PC-3 (cell line): Measurements from ENCODE around the gene WNT1. TPM values are rescaled to one million over a fixed set of nuclear protein-coding genes. Genes with fewer than 3 reads are reported as not detected.

ENCODE experiments used
- ATAC-seq: fragments of 200-7000 bp; cut with Tn5 transposase; 2 replicates; pipeline ENCODE4 v1.9.1; 2020; ENCODE audit warnings: mild to moderate bottlenecking, moderate library complexity
- Bru-seq: library from RNA; stranded (reverse); fragments of 400-500 nt; gene quantifications from one replicate; lab custom pipeline; 2021; lab: Mats Ljungman, UMichigan
- BruChase-seq, 2 experiments: library from RNA; stranded (reverse); fragments of 400-500 nt; gene quantifications; one replicate each; lab custom pipeline; 2021; lab: Mats Ljungman, UMichigan
- BruUV-seq: library from RNA; stranded (reverse); fragments of 400-500 nt; replicated peaks from 2 replicates; lab custom pipeline; 2021; lab: Mats Ljungman, UMichigan
- CTCF ChIA-PET: fragments of 300-600 bp; sonication (Branson Sonifier 250); formaldehyde crosslinking; loops from one replicate; lab custom pipeline; 2022; ENCODE audit warnings: antibody characterized with exemption; lab: Charles Lee
- POLR2A ChIA-PET: fragments of 300-600 bp; sonication (Branson Sonifier 250); formaldehyde crosslinking; loops from one replicate; lab custom pipeline; 2022; ENCODE audit warnings: antibody characterized with exemption; ENCODE audit not compliant: unreplicated experiment; lab: Charles Lee
- DNase-seq: peaks from one replicate; pipeline ENCODE4 v3.0.0-alpha.2; 2015
- H2AFZ ChIP-seq: fragments of 300-600 bp; sonication (generic); 2 replicates; pipeline ENCODE4 v1.6.0; 2016; ENCODE audit warnings: antibody characterized with exemption, low read length
- H3F3A ChIP-seq: fragments of 300-600 bp; sonication (generic); one replicate; pipeline ENCODE4 v1.6.0; 2017; ENCODE audit warnings: antibody characterized with exemption, low read length, control low read depth, mild to moderate bottlenecking; ENCODE audit not compliant: unreplicated experiment
- H3K27ac ChIP-seq: fragments of 300-600 bp; sonication (generic); 2 replicates; pipeline ENCODE4 v1.5.1; 2016; ENCODE audit warnings: mild to moderate bottlenecking, low read length
- H3K27me3 ChIP-seq: fragments of 300-600 bp; sonication (generic); 2 replicates; pipeline ENCODE4 v1.6.1; 2016; ENCODE audit warnings: low read length, mixed read lengths
- H3K36me3 ChIP-seq: fragments of 300-600 bp; sonication (generic); 2 replicates; pipeline ENCODE4 v1.6.1; 2016; ENCODE audit warnings: low read depth, mixed run types, low read length, mixed read lengths
- H3K4me1 ChIP-seq: fragments of 300-600 bp; sonication (generic); 2 replicates; pipeline ENCODE4 v1.5.1; 2016; ENCODE audit warnings: low read length; ENCODE audit not compliant: insufficient read depth
- H3K4me2 ChIP-seq: fragments of 300-600 bp; sonication (generic); 2 replicates; pipeline ENCODE4 v1.6.0; 2016; ENCODE audit warnings: low read length
- H3K4me3 ChIP-seq: fragments of 300-600 bp; sonication (generic); 2 replicates; pipeline ENCODE4 v1.5.1; 2016; ENCODE audit warnings: mild to moderate bottlenecking, low read length, mixed read lengths
- H3K79me2 ChIP-seq: fragments of 300-600 bp; sonication (generic); 2 replicates; pipeline ENCODE4 v1.6.1; 2017; ENCODE audit warnings: low read length, mixed read lengths
- H3K9ac ChIP-seq: fragments of 300-600 bp; sonication (generic); 2 replicates; pipeline ENCODE4 v1.6.0; 2016; ENCODE audit warnings: mild to moderate bottlenecking, low read length
- H3K9me2 ChIP-seq: fragments of 300-600 bp; sonication (generic); replicated peaks from 2 replicates; pipeline ENCODE4 v1.6.1; 2016; ENCODE audit warnings: mixed run types, low read length, mixed read lengths
- H3K9me3 ChIP-seq: fragments of 300-600 bp; sonication (generic); 2 replicates; pipeline ENCODE4 v1.6.1; 2016; ENCODE audit warnings: low read length, mixed read lengths
- H4K20me1 ChIP-seq: fragments of 300-600 bp; sonication (generic); 2 replicates; pipeline ENCODE4 v1.6.1; 2016; ENCODE audit warnings: low read length, mixed read lengths
- CTCF ChIP-seq: fragments of 300-600 bp; sonication (generic); conservative IDR thresholded peaks from 2 replicates; pipeline ENCODE4 v1.5.1; 2017; ENCODE audit warnings: antibody characterized with exemption, low read depth, mild to moderate bottlenecking, low read length
- EZH2 ChIP-seq: fragments of 300-600 bp; sonication (generic); IDR thresholded peaks from one replicate; pipeline ENCODE4 v1.6.1; 2017; ENCODE audit warnings: antibody characterized with exemption, mild to moderate bottlenecking, low read length; ENCODE audit not compliant: unreplicated experiment
- EZH2phosphoT487 ChIP-seq: fragments of 300-600 bp; sonication (generic); IDR thresholded peaks from 2 replicates; pipeline ENCODE4 v1.6.1; 2018; ENCODE audit warnings: mild to moderate bottlenecking, antibody characterized with exemption, low read length, borderline replicate concordance
- intact Hi-C: fragments of 100-400 bp; cut with micrococcal nuclease; formaldehyde crosslinking; loops from 2 replicates; pipeline ENCODE4 v1.9.0; 2023
- long read RNA-seq: library from polyadenylated mRNA; unstranded; transcript quantifications from one replicate; pipeline ENCODE4 v2.0.0, GENCODE V29; 2021; ENCODE audit not compliant: unreplicated experiment
- total RNA-seq: library from RNA; depleted of rRNA; stranded (reverse); fragments of >200 nt; gene quantifications from 2 replicates; pipeline ENCODE4 v1.2.3, GENCODE V29; 2014; rRNA removed

The WNT1 gene
- total RNA-seq (not detected in 2 replicates), Bru-seq, nascent RNA (not detected), BruChase-seq, experiment 1, labeled RNA remaining after a 6-hour chase (not detected), BruChase-seq, experiment 2, labeled RNA remaining after a 2-hour chase (not detected)
- long read RNA-seq, result 0 reads

- Histone ChIP-seq H3K9me3 (no peaks in the 10 kb centered on the region), H3F3A (no peaks in the 10 kb centered on the region), H2AFZ (peak within 1 kb of the TSS; percentile 74), H3K27ac (no peak within 1 kb of the TSS), H3K79me2 (no peaks in the 10 kb centered on the region), H3K36me3 (no peaks in the 10 kb centered on the region), H3K27me3 (peaks cover 52% of the 10 kb centered on the region), H3K9ac (no peak within 1 kb of the TSS), H4K20me1 (no peaks in the 10 kb centered on the region), H3K4me2 (peak within 1 kb of the TSS; percentile 94), H3K4me1 (peaks cover 29% of the 10 kb centered on the region), H3K9me2 (no peaks in the 10 kb centered on the region), H3K4me3 (peak within 1 kb of the TSS; percentile 67)
- ATAC-seq (peak; percentile 48), DNase-seq (no peak)
- ChIA-PET POLR2A (no interaction called here), CTCF (no interaction called here)
- intact Hi-C loops, result no loop called here
- TF ChIP-seq EZH2phosphoT487, result 0 out of 2 replicates have a peak, but pooled peaks have one; percentile 4
- TF ChIP-seq EZH2, result no peak
- peak; percentile 33; the same call in 1 of the 2 replicates for TF ChIP-seq CTCF
- no TSS peak for BruUV-seq
Measured at GRCh38 chr12:48978291-48978740, at the start of gene WNT1. TSS of gene WNT1 (plus strand) at chr12:48978322. CDS start at chr12:48978651, 329 bp downstream.

GRCh38 chr12:48929551-48929950 is 48.6 kb upstream of the WNT1 start:
- no peaks in the 10 kb centered on the region for H3K4me1 ChIP-seq
- BruUV-seq, result TSS peak; percentile 8
- H3K9ac ChIP-seq, result no peak overlapping the region
- H3F3A ChIP-seq, result no peaks in the 10 kb centered on the region
- H3K27me3 ChIP-seq, result no peaks in the 10 kb centered on the region
- no peak for ATAC-seq
- H3K4me3 ChIP-seq, result no peak overlapping the region
- intact Hi-C loops, result no loop called here
- POLR2A ChIA-PET, result no interaction called here
- H4K20me1 ChIP-seq, result no peaks in the 10 kb centered on the region
- H3K79me2 ChIP-seq, result no peaks in the 10 kb centered on the region
- TF ChIP-seq EZH2phosphoT487, result no peak
- TF ChIP-seq CTCF, result no peak
- TF ChIP-seq EZH2, result no peak
- H3K4me2 ChIP-seq, result no peak overlapping the region
- DNase-seq, result no peak
- H3K27ac ChIP-seq, result no peak overlapping the region
- CTCF ChIA-PET, result interaction anchor here (0.7 kb wide), 1 partner anchor 11 kb away, joined by 3 read pairs; no protein-coding TSS in a partner anchor
- no peaks in the 10 kb centered on the region for H3K9me2 ChIP-seq
- no peak overlapping the region for H2AFZ ChIP-seq
- H3K9me3 ChIP-seq, result no peaks in the 10 kb centered on the region
- peaks cover 25% of the 10 kb centered on the region for H3K36me3 ChIP-seq

GRCh38 chr12:48930475-48930874 is 47.6 kb upstream of the WNT1 start:
- POLR2A ChIA-PET, result no interaction called here
- Histone ChIP-seq H3K36me3 (peaks cover 33% of the 10 kb centered on the region), H3K9me2 (no peaks in the 10 kb centered on the region), H3F3A (no peaks in the 10 kb centered on the region), H3K4me2 (no peak overlapping the region), H3K9me3 (no peaks in the 10 kb centered on the region), H3K4me3 (no peak overlapping the region), H3K27me3 (no peaks in the 10 kb centered on the region), H3K27ac (no peak overlapping the region), H3K4me1 (no peaks in the 10 kb centered on the region), H2AFZ (no peak overlapping the region), H3K79me2 (no peaks in the 10 kb centered on the region), H3K9ac (no peak overlapping the region), H4K20me1 (no peaks in the 10 kb centered on the region)
- CTCF ChIA-PET, result interaction anchor here (0.7 kb wide), 1 partner anchor 10 kb away, joined by 3 read pairs; no protein-coding TSS in a partner anchor
- intact Hi-C loops, result loop anchor here (5.0 kb wide), 1 partner anchor 67 kb away; the partner anchor contains the start of gene DDN
- ATAC-seq, result no peak
- DNase-seq, result no peak
- no TSS peak for BruUV-seq
- TF ChIP-seq EZH2 (no peak), CTCF (no peak), EZH2phosphoT487 (no peak)
